Loucy (cell line): ENCODE measurements around the gene LAMC1.

Experiments used
- H2AFZ ChIP-seq: fragments of 200-600 bp; sonication (generic); 2 replicates; pipeline ENCODE4 v1.6.0; 2016; ENCODE audit warnings: antibody characterized with exemption, mild to moderate bottlenecking, low read length, moderate library complexity
- H3F3A ChIP-seq: fragments of 200-600 bp; 2 replicates; pipeline ENCODE4 v1.6.0; 2016; ENCODE audit warnings: antibody characterized with exemption, low read depth, mild to moderate bottlenecking
- H3K27me3 ChIP-seq: fragments of 200-600 bp; sonication (generic); 2 replicates; pipeline ENCODE4 v1.6.1; 2014; ENCODE audit warnings: low read length, mild to moderate bottlenecking; ENCODE audit not compliant: insufficient read depth, poor library complexity, severe bottlenecking
- H3K36me3 ChIP-seq: fragments of 200-600 bp; sonication (generic); 2 replicates; pipeline ENCODE4 v1.6.1; 2016; ENCODE audit warnings: low read length; ENCODE audit not compliant: insufficient read depth
- H3K4me1 ChIP-seq: fragments of 200-600 bp; sonication (generic); 2 replicates; pipeline ENCODE4 v1.5.1; 2014; ENCODE audit warnings: low read length, mild to moderate bottlenecking; ENCODE audit not compliant: insufficient read depth, poor library complexity, severe bottlenecking
- H3K4me2 ChIP-seq: fragments of 200-600 bp; sonication (generic); 2 replicates; pipeline ENCODE4 v1.6.0; 2014; ENCODE audit warnings: antibody characterized with exemption, low read length, low read depth, mild to moderate bottlenecking; ENCODE audit not compliant: poor library complexity, severe bottlenecking
- H3K4me3 ChIP-seq: fragments of 200-600 bp; sonication (generic); 2 replicates; pipeline ENCODE4 v1.5.1; 2014; ENCODE audit warnings: low read length, mild to moderate bottlenecking, mixed read lengths; ENCODE audit not compliant: poor library complexity, severe bottlenecking
- H3K79me2 ChIP-seq: fragments of 200-600 bp; sonication (generic); 2 replicates; pipeline ENCODE4 v1.6.1; 2014; ENCODE audit warnings: low read length; ENCODE audit not compliant: insufficient read depth
- H3K9ac ChIP-seq: fragments of 200-600 bp; sonication (generic); 2 replicates; pipeline ENCODE4 v1.6.0; 2014; ENCODE audit warnings: mild to moderate bottlenecking, low read depth, low read length, moderate library complexity; ENCODE audit not compliant: poor library complexity, severe bottlenecking
- H3K9me2 ChIP-seq: fragments of 200-600 bp; sonication (generic); replicated peaks from 2 replicates; pipeline ENCODE4 v1.6.1; 2016; ENCODE audit warnings: low read depth, low read length, mixed read lengths
- H3K9me3 ChIP-seq: fragments of 200-600 bp; sonication (generic); 2 replicates; pipeline ENCODE4 v1.6.1; 2014; ENCODE audit warnings: mild to moderate bottlenecking, antibody characterized with exemption, low read length, low read depth; ENCODE audit not compliant: insufficient read depth
- H4K20me1 ChIP-seq: fragments of 200-600 bp; sonication (generic); 2 replicates; pipeline ENCODE4 v1.6.0; 2014; ENCODE audit warnings: antibody characterized with exemption, low read length, mild to moderate bottlenecking; ENCODE audit not compliant: insufficient read depth, poor library complexity, severe bottlenecking
- CTCF ChIP-seq: fragments of 200-600 bp; sonication (generic); conservative IDR thresholded peaks from 2 replicates; pipeline ENCODE4 v1.5.1; 2014; ENCODE audit warnings: mild to moderate bottlenecking, antibody characterized with exemption, low read length
- EZH2phosphoT487 ChIP-seq: fragments of 200-600 bp; IDR thresholded peaks from 2 replicates; pipeline ENCODE4 v1.6.1; 2018; ENCODE audit warnings: antibody characterized with exemption, mild to moderate bottlenecking, moderate library complexity, borderline replicate concordance

The LAMC1 gene

DNA sequence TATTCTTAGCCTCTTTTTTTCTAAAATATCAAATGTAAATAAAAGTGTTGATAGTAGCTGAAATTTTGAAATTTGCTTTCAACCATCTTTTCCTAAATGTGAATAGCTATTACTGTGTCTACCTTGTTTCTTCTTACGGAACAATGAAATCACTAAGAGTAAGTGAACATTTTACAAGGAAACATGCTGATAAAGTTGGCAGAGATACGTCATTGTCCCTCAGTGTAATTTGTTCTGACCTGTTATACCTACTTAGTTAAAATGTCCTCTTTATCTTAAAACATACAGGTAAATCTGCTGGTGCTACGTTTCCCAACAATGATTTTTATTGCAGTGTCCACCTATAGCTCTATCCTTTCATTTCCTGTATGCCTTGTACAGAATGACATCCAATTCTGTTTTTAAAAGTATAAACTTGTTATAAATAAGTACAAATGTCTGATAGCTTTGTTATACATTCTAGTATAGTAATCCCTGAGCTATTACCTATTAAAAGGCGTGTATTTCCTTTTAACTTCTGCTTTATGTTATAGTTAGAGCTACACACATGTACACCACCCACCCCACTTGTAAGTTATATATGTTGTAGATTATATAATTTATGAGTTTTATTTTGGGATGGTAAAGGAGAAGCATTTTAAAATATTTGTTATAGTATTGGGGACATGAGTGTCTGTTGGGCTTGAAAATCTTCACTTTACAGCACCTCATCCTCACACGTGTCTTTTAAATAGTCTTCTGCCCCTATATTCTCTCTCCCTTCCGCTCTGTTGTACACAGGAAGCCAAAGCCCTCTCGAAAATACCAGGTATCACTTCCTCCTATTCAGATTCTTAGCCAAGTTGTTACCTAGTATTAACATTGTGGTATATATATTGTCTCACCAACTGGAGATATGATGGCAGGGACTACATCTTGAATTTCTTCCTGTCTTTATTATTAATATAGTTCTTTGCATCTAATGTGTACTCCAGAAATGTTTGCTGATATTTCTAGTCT lies 25.2 kb downstream of the LAMC1 start:
- no peaks in the 10 kb centered on the region for H3F3A ChIP-seq
- H3K27me3 ChIP-seq, result no peaks in the 10 kb centered on the region
- peaks cover 29% of the 10 kb centered on the region for H3K4me1 ChIP-seq
- H3K79me2 ChIP-seq, result no peaks in the 10 kb centered on the region
- H4K20me1 ChIP-seq, result no peaks in the 10 kb centered on the region
- no peaks in the 10 kb centered on the region for H3K9me2 ChIP-seq
- no peaks in the 10 kb centered on the region for H3K9me3 ChIP-seq
- no peaks in the 10 kb centered on the region for H3K36me3 ChIP-seq
- TF ChIP-seq CTCF (no peak), EZH2phosphoT487 (no peak)
- H3K4me2 ChIP-seq, result peak overlapping the region; percentile 1
- no peak overlapping the region for H3K4me3 ChIP-seq
- no peak overlapping the region for H3K9ac ChIP-seq
- no peak overlapping the region for H2AFZ ChIP-seq

GRCh38 chr1:183051546-183051945 lies 28.3 kb downstream of the LAMC1 start:
- Histone ChIP-seq H4K20me1 (no peaks in the 10 kb centered on the region), H3K9me3 (no peaks in the 10 kb centered on the region), H3K79me2 (no peaks in the 10 kb centered on the region)

GRCh38 chr1:183052861-183053260 lies 29.6 kb downstream of the LAMC1 start:
- no peaks in the 10 kb centered on the region for H3K9me3 ChIP-seq
- H3K4me3 ChIP-seq, result no peak overlapping the region
- no peak overlapping the region for H2AFZ ChIP-seq
- no peaks in the 10 kb centered on the region for H4K20me1 ChIP-seq
- no peak overlapping the region for H3K4me2 ChIP-seq
- no peaks in the 10 kb centered on the region for H3K9me2 ChIP-seq
- no peaks in the 10 kb centered on the region for H3F3A ChIP-seq
- H3K9ac ChIP-seq, result no peak overlapping the region
- no peaks in the 10 kb centered on the region for H3K79me2 ChIP-seq
- H3K36me3 ChIP-seq, result no peaks in the 10 kb centered on the region
- peaks cover 11% of the 10 kb centered on the region for H3K4me1 ChIP-seq
- no peaks in the 10 kb centered on the region for H3K27me3 ChIP-seq
- TF ChIP-seq CTCF, result no peak
- no peak for TF ChIP-seq EZH2phosphoT487

More at GRCh38 chr1:183051546-183051945, 28.3 kb downstream of the LAMC1 start:
- Histone ChIP-seq H2AFZ (no peak overlapping the region), H3K9ac (no peak overlapping the region), H3K4me3 (no peak overlapping the region), H3F3A (no peaks in the 10 kb centered on the region), H3K36me3 (no peaks in the 10 kb centered on the region), H3K9me2 (no peaks in the 10 kb centered on the region), H3K4me2 (no peak overlapping the region), H3K27me3 (no peaks in the 10 kb centered on the region), H3K4me1 (peaks cover 11% of the 10 kb centered on the region)
- TF ChIP-seq EZH2phosphoT487 (no peak), CTCF (no peak)
